ENCODE results near the gene POLD2.

POLD2 gene

DNA sequence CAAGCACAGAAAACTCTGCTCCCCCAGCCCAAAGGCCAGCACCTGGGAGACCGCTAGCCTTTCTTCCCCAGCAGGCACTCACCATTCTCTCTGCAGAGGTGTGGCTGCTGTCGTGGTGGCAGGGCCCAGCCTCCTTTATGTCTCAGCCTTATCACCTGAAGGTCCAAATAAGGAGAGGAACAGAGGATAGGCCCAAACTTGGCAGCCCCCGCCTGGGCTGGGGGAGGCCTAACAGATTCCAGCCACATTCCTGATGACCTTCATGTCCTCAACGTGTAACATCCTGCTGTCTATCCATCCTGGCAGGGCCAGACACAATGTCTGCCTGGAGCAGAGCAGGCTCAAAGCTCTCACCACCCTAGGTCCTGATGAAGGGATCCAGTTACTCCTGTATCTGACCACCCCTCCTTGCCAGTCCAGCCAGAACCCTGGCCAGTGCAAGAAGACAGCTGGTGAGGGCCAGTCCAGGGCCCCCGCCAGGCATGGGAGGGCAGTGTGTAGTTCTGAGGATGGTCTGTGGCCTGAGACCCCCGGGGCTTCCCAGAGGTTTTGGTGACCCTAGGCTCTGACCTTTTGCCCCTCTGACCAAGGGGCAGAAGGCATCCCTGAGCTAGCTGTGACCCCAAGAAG is 18.0 kb upstream of the POLD2 start, which contains the start of gene MYL7:
Gene MYL7, minus strand, starts transcription at position 112 of the 630 bp plus-strand sequence. Its CDS starts 27 bp downstream, at position 85.
- TF ChIP-seq, protein P1, sequence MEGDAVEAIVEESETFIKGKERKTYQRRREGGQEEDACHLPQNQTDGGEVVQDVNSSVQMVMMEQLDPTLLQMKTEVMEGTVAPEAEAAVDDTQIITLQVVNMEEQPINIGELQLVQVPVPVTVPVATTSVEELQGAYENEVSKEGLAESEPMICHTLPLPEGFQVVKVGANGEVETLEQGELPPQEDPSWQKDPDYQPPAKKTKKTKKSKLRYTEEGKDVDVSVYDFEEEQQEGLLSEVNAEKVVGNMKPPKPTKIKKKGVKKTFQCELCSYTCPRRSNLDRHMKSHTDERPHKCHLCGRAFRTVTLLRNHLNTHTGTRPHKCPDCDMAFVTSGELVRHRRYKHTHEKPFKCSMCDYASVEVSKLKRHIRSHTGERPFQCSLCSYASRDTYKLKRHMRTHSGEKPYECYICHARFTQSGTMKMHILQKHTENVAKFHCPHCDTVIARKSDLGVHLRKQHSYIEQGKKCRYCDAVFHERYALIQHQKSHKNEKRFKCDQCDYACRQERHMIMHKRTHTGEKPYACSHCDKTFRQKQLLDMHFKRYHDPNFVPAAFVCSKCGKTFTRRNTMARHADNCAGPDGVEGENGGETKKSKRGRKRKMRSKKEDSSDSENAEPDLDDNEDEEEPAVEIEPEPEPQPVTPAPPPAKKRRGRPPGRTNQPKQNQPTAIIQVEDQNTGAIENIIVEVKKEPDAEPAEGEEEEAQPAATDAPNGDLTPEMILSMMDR (conservative IDR thresholded peaks at IDR 0.05): no peak
- TF ChIP-seq ZFX (IDR thresholded peaks at IDR 0.05): no peak
- H3K27ac ChIP-seq: no peak within 1 kb of the TSS

DNA sequence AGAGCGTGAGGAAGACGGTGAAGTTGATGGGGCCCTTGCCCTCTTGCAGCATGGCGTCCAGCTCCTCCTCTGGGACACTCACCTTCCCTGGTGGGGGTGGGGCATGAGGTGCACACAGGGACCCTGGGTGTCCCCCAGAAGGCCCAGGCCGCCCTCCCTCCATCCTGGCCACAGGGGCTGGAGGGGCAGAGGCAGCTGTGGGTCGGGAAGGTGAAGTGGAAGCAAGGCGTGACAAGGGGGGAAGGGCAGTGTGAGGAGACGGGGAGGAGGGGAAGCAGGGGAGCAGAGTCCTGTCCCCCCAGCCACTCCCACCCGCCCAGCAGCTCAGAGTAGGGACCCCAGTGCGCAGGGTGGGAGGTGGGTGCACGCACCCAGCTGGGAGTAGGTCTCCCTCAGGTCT is 17.0 kb upstream of the POLD2 start:
- TF ChIP-seq, protein P1 (conservative IDR thresholded peaks at IDR 0.05): no peak
- no peak for TF ChIP-seq ZFX (IDR thresholded peaks at IDR 0.05)
- no peak overlapping the region for H3K27ac ChIP-seq

DNA sequence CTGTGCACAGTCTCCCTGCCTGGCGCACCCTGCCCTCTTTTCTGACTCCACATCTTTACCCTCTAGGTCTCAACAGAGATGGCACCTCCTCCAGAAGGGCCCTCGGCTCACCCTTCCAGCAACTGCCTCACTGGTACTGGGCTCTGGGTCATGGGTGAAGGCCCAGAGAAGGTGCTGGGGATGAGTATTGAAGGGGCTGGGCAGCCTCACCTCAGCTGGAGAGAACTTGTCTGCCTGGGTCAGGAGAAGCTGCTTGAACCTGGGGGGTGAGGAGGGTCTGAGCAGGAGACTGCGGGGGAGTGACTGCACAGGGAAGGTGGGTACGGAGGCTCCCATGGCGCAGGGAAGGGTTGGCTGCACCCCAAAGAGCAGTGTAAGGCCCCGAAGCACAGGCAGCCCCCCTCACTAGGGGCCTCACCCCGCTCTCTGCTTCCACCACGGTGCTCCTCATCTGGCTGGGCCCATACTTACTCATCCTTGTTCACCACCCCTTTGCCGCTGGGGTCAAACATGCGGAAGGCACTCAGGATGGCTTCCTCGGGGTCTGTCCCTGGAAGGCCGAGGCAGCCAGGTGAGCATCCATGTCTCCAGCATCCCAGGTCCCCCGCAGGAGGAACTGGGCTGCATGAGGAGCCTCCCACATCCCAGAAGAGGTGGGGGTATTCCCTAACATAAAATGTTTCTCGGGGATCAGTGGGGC is 16.1 kb upstream of the POLD2 start:
- TF ChIP-seq ZFX (IDR thresholded peaks at IDR 0.05): no peak
- TF ChIP-seq, protein P1 (conservative IDR thresholded peaks at IDR 0.05): no peak
- no peak overlapping the region for H3K27ac ChIP-seq

DNA sequence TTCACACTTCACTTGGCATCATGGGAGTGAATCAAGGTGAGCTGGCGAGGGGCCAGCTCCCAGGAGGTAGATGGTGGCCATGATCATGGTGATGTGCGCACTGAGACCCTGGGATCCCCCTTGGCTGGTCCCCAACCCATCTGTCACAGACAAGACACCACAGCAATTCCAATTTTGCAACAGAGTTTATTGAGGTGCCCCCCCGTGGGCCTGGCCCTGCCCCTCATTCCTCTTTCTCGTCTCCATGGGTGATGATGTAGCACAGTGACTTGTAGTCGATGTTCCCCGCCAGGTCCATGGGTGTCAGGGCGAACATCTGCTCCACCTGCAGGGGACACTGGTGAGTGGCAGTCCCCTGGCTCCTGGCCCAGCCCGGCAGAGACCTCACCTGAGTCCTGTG is 15.3 kb upstream of the POLD2 start:
- TF ChIP-seq, protein P1 (conservative IDR thresholded peaks at IDR 0.05): no peak
- TF ChIP-seq ZFX (IDR thresholded peaks at IDR 0.05): no peak
- H3K27ac ChIP-seq: no peak overlapping the region

DNA sequence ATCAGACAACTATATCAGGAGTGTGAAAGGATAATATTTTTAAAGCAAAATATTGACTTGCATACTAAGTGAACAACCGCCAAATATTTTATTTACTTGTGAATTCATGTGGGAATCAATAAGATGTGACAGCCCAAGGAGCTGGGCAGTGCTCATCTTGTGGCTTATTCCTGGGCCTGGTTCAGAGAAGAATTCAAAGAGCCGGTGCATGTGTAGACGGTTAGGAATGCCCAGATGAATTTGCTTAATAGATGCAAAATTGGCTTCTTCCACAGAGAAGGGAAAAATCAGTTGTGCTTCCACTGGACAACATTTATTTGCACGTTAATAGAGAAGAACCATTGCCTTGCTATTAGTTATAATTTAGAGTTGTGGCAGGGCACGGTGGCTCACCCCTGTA is 13.4 kb upstream of the POLD2 start:
- TF ChIP-seq, protein P1 (conservative IDR thresholded peaks at IDR 0.05): no peak
- TF ChIP-seq ZFX (IDR thresholded peaks at IDR 0.05): no peak
- no peak overlapping the region for H3K27ac ChIP-seq

DNA sequence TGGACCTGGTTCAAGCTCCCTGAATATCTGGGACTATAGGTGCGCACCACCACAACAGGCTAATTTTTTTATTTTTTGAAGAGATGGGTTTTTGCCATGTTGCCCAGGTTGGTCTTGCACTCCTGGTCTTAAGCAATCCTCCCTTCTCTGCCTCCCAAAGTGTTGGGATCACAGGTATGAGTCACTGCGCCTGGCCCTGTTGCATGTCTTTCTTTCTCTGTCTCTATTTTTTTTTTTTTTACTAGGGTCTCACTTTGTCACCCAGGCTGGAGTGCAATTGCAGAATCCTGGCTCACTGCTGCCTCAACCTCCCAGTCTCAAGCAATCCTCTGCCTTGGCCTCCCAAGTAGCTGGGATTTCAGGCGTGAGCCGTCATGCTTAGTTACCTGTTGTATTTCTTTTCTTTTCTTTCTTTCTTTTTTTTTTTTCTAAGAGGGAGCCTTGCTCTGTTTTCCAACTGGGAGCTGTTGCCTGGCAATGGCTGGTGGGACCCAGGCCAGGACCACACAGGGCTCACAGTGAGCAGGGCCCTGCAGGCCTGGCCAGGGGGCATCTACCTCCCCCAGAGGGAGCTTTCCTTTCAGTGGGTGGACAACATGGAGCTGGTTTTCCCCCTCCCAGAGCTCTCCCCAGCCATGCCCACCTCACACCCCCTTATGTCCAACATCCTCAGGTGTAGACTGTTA is 11.7 kb upstream of the POLD2 start:
- H3K27ac ChIP-seq: no peak overlapping the region
- no peak for TF ChIP-seq ZFX (IDR thresholded peaks at IDR 0.05)
- TF ChIP-seq, protein P1 (conservative IDR thresholded peaks at IDR 0.05): no peak

DNA sequence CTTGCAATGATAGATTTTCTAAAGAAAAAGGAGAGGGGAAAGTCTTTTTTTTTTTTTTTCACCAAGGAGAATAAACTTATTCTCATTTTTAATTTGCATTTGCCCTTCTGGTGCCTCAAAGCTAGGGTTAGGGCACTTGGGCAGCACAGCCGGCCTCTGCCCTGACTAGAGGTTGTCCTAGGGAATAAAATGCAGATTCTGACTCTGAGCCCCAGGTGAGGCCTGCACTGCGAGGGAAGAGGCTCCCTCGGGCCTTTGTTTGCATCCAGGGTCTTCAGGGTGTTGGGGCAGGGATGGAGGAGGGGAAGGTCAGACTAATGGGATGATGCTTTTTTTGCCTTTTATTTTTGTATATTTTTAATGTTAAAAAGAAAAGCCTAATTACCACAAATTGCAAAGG is 9.9 kb upstream of the POLD2 start:
- no peak overlapping the region for H3K27ac ChIP-seq
- TF ChIP-seq, protein P1 (conservative IDR thresholded peaks at IDR 0.05): no peak
- TF ChIP-seq ZFX (IDR thresholded peaks at IDR 0.05): no peak

All from C4-2B (cell line).